Endothelial cell of umbilical vein (primary cell): ENCODE measurements around the gene UNC45A.

Experiments used
- CTCF ChIP-seq, 2 donors: IDR thresholded peaks; 1 replicate in 1 of 2; 2 replicates in 1 of 2; pipeline ENCODE4 v1.5.1; 2011; ENCODE audit warnings: low read length in 2 of 2, mild to moderate bottlenecking in 2 of 2, moderate library complexity in 2 of 2, control low read depth in 1 of 2, inconsistent platforms in 1 of 2, low read depth in 1 of 2; ENCODE audit not compliant: insufficient read depth in 1 of 2; ENCODE audit errors: extremely low read depth in 1 of 2
- EZH2 ChIP-seq: IDR thresholded peaks from 2 replicates; pipeline ENCODE4 v1.6.1; 2012; ENCODE audit warnings: borderline replicate concordance, low read depth, mild to moderate bottlenecking, moderate library complexity, low read length, inconsistent platforms; ENCODE audit not compliant: severe bottlenecking
- FOS ChIP-seq: IDR thresholded peaks from 2 replicates; pipeline ENCODE4 v1.6.1; 2011; ENCODE audit warnings: mild to moderate bottlenecking, low read length, moderate library complexity, borderline replicate concordance; ENCODE audit not compliant: insufficient read depth
- GATA2 ChIP-seq: IDR thresholded peaks from 2 replicates; pipeline ENCODE4 v1.7.0; 2011; ENCODE audit warnings: low read depth, mild to moderate bottlenecking, moderate library complexity, mixed read lengths, low read length; ENCODE audit not compliant: insufficient read length, insufficient read depth
- JUN ChIP-seq: IDR thresholded peaks from 2 replicates; pipeline ENCODE4 v1.6.1; 2011; ENCODE audit warnings: borderline replicate concordance, low read depth; ENCODE audit not compliant: insufficient read length, insufficient read depth
- MAX ChIP-seq: IDR thresholded peaks from 2 replicates; pipeline ENCODE4 v1.6.1; 2011; ENCODE audit not compliant: insufficient read depth, insufficient read length
- MYC ChIP-seq: IDR thresholded peaks from one replicate; pipeline ENCODE4 v1.6.1; 2011; ENCODE audit warnings: mild to moderate bottlenecking, low read depth, low read length
- POLR2A ChIP-seq: IDR thresholded peaks from 2 replicates; pipeline ENCODE4 v1.6.1; 2012; ENCODE audit warnings: low read depth, mild to moderate bottlenecking, control low read depth, low read length
- POLR2AphosphoS5 ChIP-seq: IDR thresholded peaks from 2 replicates; pipeline ENCODE4 v1.6.1; 2012; ENCODE audit warnings: low read depth, mild to moderate bottlenecking, control low read depth, low read length, moderate library complexity; ENCODE audit not compliant: insufficient read depth

- no peak for TF ChIP-seq POLR2AphosphoS5
- TF ChIP-seq CTCF (IDR thresholded peaks at IDR 0.05; ENCODE audit: extremely low read depth in 1 of 2, insufficient read depth in 1 of 2, low read depth in 1 of 2, low read length in 2 of 2), result no peak
- TF ChIP-seq GATA2, result no peak
- no peak for TF ChIP-seq EZH2
- no peak for TF ChIP-seq MAX
- TF ChIP-seq POLR2A, result no peak
- TF ChIP-seq FOS, result no peak
- TF ChIP-seq MYC, result no peak
- no peak for TF ChIP-seq JUN
These were observed 55.4 kb downstream of the UNC45A start for GRCh38 chr15:90990446-90990845.
